ENCODE measurements around the gene IRF2.
A peak's percentile ranks its signal among the peaks of the same experiment; 100 is the strongest.

The IRF2 gene

GRCh38 chr4:184408021-184408683 is 66.2 kb downstream of the IRF2 start:
- peak in 1 of 5 donors; percentile 44 for DNase-seq

- no peak for DNase-seq
Measured at GRCh38 chr4:184406958-184407391, 67.4 kb downstream of the IRF2 start.

DNA sequence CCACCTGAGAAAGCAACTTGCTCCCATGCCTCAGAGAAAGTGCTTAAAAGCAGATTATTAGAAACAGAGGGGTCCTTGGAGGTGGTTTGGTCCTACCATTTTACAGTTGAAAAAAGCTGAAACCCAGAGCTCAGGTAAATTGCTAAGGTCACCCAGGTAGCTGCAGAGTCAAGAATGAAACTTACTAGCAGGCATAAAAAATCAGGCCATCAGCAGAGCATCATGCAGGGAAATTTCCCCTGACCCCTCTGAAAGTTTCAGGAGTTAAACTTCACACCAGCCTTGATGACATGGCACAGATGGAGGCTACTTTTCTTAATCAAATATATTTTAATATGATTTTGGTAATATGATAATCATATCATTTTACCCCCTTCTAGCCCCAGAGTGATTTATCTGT is 70.3 kb downstream of the IRF2 start:
- DNase-seq: no peak

DNA sequence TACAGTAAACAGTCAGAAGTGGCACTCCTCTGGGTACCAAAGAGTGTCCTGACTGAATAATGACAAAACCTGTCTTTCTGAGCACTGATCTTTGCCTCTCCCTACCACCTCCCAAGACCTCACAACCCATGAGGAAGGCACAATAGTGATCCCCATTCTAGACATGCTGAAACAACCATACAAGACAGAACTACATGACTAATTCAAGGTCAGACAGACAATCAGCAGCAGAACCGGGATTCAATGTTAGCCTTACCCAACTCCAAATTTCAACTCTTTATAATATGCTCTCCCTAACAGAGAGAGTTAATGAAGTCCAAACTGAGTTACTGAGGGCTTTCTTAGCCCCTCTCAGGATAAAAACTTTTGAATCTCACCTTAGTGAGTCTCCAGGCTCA is 71.0 kb downstream of the IRF2 start:
- no peak for DNase-seq

GRCh38 chr4:184402740-184403383 is 71.5 kb downstream of the IRF2 start:
- DNase-seq: no peak

DNA sequence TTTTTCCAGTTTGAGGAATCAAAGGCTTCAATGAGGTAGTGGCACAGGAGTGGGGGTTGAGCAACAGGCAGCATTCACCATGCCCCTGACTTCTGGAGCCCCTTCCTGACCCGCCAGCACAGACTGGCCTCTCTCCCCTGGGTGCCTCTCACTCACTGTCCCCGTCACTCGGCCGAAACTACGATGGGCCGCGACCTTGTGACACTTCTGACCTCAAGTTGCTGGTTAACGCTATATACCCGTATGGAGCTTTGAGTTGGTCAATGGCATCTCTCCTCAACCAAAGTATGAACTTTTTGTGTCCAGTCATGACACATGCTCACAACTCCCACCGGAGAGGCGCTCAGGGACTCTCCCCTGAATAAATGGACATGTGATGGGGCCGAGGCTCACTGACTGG is 72.1 kb downstream of the IRF2 start:
- DNase-seq: no peak

DNA sequence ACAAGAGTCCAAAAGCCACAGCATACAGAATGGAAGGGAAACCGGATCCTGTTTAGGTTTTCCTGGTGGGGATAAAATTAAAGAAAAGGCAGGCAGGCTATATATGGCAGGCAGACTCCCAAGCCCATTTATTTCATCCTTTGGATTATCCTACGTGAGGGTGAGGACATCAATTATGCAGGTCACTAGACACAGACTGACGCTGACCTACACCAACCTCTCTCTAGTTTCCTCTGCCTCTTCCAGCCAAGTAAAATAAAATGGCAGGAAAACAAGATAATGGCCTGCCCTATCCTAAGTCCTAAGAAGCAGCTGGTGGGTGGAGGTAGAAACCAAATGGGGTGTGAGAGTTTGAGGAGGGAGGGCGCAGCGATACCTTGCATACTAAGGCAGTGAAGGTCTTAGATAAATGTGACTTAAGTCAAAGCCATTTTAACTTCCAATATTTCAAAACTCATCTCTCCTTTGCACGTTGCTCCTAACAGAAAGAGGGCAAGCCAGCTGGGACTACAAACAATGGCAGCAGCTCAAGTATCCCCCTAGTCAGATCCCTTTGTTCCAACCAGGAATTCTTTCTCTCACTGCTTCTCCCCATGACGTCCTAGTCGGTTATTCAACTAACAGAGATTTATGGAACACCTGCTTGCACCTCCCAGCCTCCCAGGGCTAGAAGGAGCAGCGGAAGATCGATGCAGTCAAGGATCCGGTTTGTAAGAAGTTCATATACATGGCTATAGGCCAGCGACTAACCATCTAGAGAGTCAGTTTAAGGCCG is 72.8 kb downstream of the IRF2 start:
- no peak for DNase-seq

- no peak for DNase-seq
Measured at GRCh38 chr4:184400891-184401290, 73.5 kb downstream of the IRF2 start.

DNA sequence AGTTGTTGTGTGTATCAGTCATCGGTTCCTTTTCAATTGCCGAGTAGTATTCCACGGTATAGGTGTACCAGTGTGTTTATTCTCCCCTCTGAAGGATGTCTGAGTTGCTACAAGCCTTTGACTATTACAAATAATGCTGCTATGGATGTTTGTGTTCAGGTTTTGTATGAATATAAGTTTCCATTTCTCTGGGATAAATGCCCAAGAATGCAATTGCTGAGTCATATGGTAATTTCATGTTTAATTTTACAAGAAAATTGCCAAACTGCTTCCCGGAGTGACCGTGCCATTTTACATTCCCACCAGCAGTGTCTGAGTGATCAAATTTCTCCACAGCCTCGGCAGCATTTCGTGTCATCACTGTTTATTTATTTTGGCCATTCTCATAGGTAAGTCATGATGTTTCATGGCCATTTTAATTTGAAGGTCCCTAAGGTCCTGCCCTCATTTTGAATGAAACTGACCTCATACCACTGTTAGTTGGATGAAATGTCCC is 73.9 kb downstream of the IRF2 start:
- DNase-seq: no peak

DNA sequence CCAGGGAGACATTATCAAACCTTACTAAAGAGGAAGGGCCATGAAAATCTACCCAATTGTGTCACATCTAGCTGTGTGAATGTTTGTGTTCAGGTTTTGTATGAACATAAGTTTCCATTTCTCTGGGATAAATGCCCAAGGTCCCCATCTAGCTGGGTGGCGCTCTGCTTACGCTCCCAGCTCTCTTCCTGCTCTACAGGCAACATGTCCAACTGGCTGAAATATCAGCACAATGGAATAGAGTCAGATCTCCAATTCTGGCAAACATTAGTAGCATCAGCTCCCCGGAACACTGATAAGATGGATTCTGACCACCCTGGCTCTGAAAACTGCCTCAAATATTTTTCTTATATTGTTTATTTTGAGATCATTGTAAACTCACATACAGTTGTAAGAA is 74.8 kb downstream of the IRF2 start:
- no peak for DNase-seq

GRCh38 chr4:184398741-184399511 is 75.4 kb downstream of the IRF2 start:
- DNase-seq: no peak

DNA sequence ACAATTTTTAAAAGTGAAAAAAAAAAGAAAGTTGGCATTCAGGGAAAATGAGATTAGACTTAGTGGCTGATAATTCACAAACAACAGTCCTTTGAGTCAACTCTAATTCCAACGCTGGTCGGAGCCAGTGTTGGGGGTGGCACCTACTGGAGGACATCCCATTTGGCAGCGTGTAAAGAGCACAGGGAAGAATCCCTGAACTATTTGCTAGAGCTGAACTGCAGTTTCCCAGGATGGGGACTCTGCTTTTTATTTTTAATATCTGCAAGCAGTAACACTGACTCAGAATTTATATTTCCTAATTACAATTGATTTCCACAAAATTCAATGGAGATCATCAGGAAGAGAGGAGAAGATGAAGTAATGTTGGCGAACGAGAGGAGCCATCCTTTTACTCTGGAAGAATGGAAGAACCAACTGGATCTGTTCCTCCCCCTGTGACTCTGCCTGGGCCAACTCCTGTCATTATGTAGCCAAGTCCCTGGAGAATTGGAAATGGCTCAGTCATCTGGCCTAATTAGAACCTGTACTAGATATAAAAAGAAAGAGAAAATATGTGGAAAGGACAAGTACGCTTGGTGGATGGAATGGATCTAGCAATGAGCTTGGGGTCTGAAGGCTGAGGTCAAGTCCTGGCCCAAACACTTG is 76.7 kb downstream of the IRF2 start:
- DNase-seq: no peak

- peak in 1 of 5 donors; percentile 38 for DNase-seq
Measured at GRCh38 chr4:184396570-184397515, 77.5 kb downstream of the IRF2 start.

- no peak for DNase-seq
Measured at GRCh38 chr4:184395971-184396391, 78.4 kb downstream of the IRF2 start.

DNA sequence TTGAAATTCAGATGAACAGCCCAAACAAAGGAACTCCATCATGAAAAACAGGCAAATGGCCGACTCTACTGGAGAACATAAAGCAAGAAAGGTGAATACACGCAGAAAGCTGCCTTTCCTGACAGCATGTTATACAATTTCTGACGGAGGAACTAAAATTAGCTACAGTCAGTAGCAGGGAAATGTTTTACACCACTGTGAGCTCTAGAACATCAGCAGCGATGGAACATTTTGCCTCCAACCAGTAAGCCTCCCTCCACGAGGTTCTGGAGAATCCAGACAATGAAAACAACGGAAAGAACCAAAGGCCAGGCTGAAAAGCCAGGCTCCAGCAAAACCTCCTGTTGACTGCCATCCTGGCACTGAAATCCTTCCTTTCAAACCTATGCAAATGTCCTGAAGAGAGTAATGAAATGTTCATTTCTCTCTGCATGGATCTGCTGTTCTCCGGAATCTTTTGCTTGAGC is 78.9 kb downstream of the IRF2 start:
- no peak for DNase-seq

- DNase-seq: no peak
Measured at GRCh38 chr4:184392748-184393559, 81.4 kb downstream of the IRF2 start.

DNA sequence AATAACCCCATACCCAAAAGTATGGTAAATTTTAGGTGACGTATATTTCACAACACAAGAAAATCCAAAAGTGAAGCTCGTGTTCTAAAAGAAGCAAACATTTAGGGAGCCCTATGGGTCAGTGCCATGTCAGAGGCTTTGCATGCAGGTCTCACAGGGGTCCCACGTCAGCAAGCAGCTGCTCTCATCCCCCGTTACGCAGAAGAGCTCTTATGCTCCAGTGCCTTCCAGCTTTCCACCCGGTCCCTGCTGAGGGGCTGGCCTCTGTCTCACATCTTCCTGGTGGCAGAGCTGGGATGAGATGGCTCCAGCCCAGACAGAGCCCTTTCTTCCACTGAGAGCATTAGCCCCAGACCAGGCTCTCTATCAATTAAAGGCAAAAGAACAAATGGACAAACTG is 82.0 kb downstream of the IRF2 start:
- DNase-seq: no peak

- DNase-seq: no peak
Measured at GRCh38 chr4:184389978-184390900, 84.1 kb downstream of the IRF2 start.

DNA sequence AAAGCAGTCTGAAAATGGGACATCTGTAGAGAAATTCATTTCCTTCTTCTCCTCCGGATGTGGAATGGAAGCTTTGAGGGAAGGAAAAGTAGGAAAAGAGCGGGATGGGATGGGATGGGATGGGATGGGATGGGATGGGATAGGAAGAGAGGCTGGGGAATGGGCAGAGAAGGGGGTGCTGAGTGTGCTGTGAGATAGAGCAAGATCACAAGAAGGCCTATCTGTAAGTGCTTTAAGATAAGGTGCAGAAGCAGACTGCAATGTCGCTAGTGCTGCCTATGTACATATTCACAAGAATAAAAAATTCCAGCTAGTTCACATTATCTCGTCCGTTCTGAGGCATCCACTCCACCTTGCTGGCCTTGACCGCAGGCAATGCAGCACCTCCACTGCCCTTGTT is 86.2 kb downstream of the IRF2 start:
- no peak for DNase-seq
